ENCODE data around the gene BCL7B.
"Not testable (repeated sequence)": the region's sequence is repeated elsewhere in the genome, so short reads cannot be mapped to it uniquely, and the experiment has no call there.

BCL7B gene

DNA sequence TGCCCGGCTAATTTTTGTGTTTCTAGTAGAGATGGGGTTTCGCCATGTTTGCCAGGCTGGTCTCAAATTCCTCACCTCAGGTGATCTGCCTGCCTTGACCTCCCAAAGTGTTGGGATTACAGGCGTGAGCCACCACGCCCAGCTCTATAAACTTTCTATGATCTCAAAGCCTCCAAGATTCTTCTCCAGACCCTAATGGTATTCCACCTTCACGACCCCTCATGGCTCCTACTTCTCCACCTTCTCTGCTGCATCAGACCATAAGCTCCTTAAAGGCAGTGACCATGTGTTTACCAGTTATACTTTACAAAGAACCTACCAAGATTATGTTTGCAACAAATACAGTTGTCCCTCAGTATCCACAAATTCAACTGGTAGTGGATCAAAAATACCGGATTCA, 25.3 kb downstream of the BCL7B start:
- DNase-seq = no peak

DNA sequence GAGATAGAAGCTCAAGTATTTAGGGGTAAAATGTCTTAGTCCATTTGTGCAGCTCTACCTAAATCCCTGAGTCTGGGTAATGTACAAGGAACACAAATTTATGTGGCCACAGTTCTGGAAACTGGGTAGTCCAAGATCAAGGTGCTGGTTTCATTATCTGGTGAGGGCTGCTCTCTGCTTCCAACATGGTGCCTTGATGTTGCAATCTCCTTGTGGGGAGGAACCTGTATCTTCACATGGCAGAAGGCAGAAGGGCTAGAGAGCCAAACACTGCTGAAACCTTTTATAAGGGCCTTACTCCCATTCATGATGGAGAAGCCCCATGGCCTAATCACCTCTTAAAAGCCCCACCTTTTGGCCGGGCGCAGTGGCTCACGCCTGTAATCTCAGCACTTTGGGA, 26.7 kb downstream of the BCL7B start:
- DNase-seq = no peak

GRCh38 chr7:73526896-73527821, 30.3 kb downstream of the BCL7B start:
- no peak for DNase-seq

DNA sequence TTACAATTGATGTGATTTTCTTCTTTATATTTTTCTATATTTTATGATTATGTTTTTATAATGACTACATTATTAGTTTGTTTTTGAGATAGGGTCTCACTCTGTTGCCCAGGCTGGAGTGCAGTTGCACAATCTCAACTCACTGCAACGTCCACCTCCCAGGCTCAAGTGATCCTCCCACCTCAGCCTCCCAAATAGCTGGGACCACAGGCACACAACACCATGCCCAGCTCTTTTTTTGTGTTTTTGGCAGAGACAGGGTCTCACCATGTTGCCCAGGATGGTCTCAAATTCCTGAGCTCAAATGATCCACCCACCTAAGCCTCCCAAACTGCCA, 31.4 kb downstream of the BCL7B start:
- DNase-seq = not testable (repeated sequence)

DNA sequence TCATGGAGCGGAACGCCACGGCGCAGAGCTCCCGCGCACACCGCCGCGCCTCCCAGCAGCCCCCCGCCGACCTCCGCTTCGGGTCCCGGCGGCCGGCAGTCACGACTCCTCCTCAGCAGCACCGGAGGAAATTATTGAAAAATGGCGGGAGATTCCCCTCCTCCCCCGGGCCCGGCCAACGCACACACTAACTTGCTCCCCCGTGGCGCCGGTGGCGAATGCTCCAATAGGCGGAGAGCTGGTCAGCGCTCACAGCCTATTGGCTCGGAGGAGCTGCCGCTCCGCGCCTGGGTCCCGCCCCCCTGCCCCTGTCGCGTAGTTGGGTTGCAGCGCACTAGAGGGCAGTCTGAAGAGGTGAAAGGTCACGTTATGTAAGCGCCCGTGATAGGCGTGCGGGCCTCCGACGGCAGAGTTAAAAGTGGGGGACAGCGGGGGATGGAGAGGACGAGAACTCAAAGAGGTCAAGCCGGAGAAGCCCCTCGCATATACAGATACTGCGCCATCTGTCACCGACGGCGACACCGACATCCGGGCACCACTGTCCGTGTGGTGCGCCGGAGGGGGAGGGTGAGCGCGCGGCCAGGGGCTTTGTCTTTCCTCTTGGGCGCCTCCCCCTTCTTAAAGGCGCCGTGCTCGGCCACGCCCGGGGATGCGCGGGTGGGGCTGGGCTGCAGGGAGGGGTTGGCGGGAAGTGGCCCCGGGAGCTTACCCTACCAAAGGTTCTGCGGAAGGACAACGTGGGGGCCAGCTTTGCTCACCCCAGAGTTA, 35.2 kb downstream of the BCL7B start, which contains the start of gene BAZ1B:
Gene BAZ1B, minus strand, starts transcription at position 189 of the 768 bp plus-strand sequence. CDS start 360 bp downstream, outside the sequence.
- peak; percentile 98 to 99 for DNase-seq

GRCh38 chr7:73521636-73522104, 35.8 kb downstream of the BCL7B start:
- peak in 1 of 2 experiments; percentile 69 for DNase-seq

DNA sequence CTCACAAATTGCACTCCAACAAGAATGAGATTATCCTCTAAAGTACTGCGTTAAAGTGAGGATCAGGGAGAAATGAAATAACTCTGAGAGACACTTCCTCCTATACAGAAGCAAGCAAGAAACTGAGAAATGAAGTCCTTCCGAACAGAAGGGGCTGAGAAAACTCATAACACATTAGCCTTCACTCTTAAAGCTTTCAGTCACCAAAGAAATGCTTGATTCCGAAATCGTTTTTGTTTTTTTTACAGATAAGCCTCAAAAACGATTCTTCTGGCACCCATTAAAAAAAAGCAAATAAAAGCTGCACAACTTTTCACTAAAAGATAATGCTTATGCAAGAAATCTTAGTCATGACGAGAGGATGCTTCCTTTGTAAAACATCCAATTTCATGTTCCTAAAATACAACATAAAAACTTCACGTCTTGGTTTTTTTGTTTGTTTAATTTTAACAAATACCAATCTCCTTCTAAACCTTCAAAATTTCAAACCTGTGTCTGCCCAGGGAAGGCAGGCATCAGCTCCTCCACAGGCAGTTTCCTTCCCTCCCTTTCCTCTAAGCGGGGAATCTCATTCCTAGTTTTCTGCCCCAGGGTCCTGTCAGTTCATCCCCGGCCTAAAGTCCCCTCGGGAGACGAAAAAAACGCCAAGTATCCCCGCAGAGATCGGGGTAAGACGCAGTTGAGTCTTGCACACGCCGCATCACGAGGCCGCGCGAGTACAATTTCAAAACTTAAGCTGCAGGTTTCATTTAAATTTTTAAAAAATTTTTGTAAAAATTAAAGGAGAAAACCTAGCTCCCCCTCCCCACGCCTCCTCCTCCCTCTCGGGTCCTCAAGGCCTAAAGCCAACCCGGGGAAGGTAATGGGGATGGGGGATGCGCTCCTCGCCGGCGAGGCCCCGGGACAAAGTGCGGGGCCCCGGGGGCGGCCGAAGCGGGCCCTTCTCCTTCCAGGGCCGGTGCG, 36.5 kb downstream of the BCL7B start:
- DNase-seq = no peak

GRCh38 chr7:73519867-73520672, 37.4 kb downstream of the BCL7B start:
- DNase-seq = no peak

- no peak for DNase-seq
Measured at GRCh38 chr7:73518470-73518869, 39.0 kb downstream of the BCL7B start.

- DNase-seq = no peak
Measured at GRCh38 chr7:73517241-73517995, 40.1 kb downstream of the BCL7B start.

GRCh38 chr7:73515178-73515577, 42.3 kb downstream of the BCL7B start:
- no peak for DNase-seq

DNA sequence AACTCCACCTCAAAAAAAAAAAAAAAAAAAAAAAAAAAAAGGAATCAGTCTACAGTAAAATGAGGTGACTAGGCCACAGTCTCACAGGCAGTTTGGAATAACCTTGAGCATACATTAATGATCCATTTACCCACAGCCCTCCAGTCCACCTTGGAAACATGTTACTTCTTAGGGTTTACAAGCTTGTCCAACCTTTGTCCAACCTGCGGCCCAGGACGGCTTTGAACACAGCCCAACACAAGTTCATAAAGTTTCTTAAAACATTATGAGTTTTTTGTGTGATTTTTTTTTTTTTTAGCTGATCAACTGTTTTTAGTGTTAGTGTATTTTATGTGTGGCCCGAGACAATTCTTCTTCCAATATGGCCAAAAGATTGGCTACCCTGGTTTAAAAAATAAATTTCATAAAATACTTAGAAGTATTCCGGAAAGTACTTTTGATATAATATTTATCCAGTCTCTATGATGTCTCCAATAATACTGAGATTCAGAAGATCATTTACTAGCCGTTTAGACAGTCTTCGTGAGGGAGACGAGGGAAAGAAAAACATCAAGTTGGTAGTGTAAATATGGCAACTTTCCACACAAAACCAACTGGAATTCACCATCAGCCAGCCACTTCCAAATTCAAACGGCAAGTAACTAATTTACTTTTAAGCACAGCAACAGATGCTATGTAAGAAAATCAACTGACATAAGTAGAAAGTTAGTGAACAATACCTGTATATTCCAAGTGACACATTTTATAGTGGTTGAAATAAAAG, 45.3 kb downstream of the BCL7B start:
- DNase-seq = no peak

DNA sequence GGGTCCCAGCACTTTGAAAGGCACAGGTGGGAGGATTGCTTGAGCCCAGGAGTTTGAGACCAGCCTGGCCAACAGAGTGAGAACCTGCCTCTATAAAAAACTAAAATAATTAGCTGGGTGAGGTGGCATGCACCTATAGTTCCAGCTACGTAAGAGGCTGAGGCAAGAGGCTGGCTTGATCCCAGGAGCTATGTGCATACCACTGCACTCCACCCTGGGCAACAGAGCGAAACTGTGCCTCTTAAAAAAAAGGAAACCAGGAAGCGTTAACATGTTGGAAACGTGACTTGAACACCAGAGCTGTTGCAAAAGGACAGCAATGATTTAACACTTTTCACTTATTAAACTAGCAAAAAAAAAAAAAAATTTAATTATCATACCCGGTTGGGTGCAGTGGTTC, 48.0 kb downstream of the BCL7B start:
- no peak for DNase-seq

DNA sequence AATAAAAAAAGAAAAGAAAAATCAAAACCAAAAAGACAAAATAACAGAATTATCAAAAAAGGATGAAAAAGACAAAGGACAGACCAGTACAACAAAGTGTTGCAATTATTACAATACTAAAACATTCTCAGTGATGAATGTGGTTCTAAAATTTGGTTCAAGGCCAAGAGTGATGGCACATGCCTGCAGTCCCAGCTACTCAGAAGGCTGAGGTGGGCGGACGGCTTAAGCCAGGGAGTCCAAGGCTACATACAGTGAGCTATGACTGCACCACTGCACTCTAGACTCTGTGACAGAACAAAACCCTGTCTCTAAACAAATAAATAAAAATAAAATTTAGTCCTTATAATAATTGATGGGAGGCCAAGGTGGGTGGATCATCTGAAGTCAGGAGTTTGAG, 49.9 kb downstream of the BCL7B start:
- DNase-seq = no peak

- no peak for DNase-seq
Measured at GRCh38 chr7:73504920-73505319, 52.6 kb downstream of the BCL7B start.

GRCh38 chr7:73504017-73504416, 53.5 kb downstream of the BCL7B start:
- DNase-seq = no peak

DNA sequence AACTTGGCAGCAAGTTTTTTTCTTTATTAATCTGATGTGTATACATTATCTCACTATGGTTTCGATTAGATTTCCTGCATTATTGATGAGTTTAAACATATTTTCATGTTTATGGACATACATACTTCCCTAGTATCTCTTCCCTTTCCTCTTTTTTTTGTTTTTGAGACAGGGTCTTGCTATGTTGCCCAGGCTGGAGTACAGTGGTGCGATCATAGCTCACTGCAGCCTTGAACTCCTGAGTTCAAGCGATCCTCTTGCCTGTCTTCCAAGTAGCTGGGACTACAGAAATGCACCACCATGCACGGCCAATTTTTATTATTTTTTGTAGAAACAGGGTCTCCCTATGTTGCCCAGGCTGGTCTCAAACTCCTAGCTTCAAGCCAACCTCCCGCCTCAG, 54.3 kb downstream of the BCL7B start:
- no peak for DNase-seq

DNA sequence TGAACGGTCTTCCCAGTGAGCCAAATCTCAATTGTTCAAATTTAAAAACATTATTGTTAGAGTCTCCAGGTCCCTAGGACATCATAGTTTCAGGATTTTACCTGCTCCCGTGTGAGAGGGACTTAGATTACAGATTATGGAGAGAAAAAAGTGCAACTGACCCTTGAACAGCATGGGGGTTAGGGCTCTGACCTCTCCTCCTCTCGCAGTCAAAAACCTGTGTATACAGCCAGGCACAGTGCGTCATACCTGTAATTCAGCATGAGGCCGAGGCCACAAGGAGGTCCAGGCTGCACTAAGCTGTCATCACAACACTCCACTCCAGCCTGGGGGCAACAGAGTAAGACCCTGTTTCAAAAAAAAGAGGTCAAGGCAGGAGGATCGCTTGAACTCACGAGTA, 60.9 kb downstream of the BCL7B start:
- no peak for DNase-seq

GRCh38 chr7:73495507-73495906, 62.0 kb downstream of the BCL7B start:
- DNase-seq = not testable (repeated sequence)

DNA sequence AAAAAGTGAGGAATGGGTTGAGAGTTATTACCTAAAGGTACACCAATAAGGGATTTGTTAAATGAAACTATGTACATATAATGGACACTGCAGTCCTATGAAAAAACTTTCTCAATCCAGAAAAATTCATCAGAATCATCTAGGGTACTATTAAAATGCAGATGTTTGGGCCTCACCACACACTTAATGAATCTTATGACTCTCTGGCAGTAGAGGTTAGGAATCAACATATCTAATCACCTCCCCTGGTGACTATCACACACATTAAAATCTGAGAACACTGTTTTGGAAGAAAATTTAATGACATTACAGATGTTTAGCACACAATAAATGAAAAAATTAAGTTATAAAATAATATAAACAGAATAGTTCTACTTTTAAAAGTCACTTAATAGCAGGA, 67.5 kb downstream of the BCL7B start:
- DNase-seq = no peak
